Psoas muscle (tissue), 8 donors: ENCODE results near the gene SLC35A4. TPM values are rescaled to one million over a fixed set of nuclear protein-coding genes. Genes with fewer than 3 reads are reported as not detected.

ENCODE experiments used
- ATAC-seq, 4 donors: fragments of 200-7000 bp; cut with Tn5 transposase; one replicate each; pipeline ENCODE4 v1.9.1; 2020; ENCODE audit warnings: moderate library complexity in 3 of 4, mild to moderate bottlenecking in 2 of 4
- DNase-seq, 2 donors: peaks; one replicate each; pipeline ENCODE4 v3.0.0-alpha.2; 2020
- H3K27ac ChIP-seq: fragments of 200-600 bp; one replicate; pipeline ENCODE4 v1.8.0; 2022
- H3K27me3 ChIP-seq, 3 donors: fragments of 200-600 bp in 1 of 3; one replicate each; pipeline versions ENCODE4 v1.6.1 to v1.8.0; 2013 to 2022; ENCODE audit warnings: low read length in 2 of 3, mild to moderate bottlenecking in 2 of 3, moderate library complexity in 1 of 3; ENCODE audit not compliant: insufficient read depth in 3 of 3
- H3K36me3 ChIP-seq, 2 donors: fragments of 200-600 bp in 1 of 2; one replicate each; pipeline versions ENCODE4 v1.6.1 to v1.8.0; 2013 to 2022; ENCODE audit warnings: low read depth in 1 of 2, mild to moderate bottlenecking in 1 of 2, moderate library complexity in 1 of 2; ENCODE audit not compliant: insufficient read depth in 1 of 2
- H3K4me1 ChIP-seq: fragments of 200-600 bp; one replicate; pipeline ENCODE4 v1.8.0; 2022
- H3K4me3 ChIP-seq: fragments of 200-600 bp; one replicate; pipeline ENCODE4 v1.8.0; 2022; ENCODE audit warnings: mild to moderate bottlenecking
- H3K9me3 ChIP-seq: fragments of 200-600 bp; one replicate; pipeline ENCODE4 v1.8.0; 2022
- CTCF ChIP-seq: fragments of 200-600 bp; IDR thresholded peaks from one replicate; pipeline ENCODE4 v1.8.0; 2022; ENCODE audit warnings: antibody characterized with exemption
- WGBS, 3 donors: extraction: QIAGEN DNeasy Blood & Tissue Kit; methylation state at CpG; one replicate each; pipeline versions ENCODE4 v1.1.6 to v1.1.7; 2013; 5-methylcytosine and 5-hydroxymethylcytosine counted together
- intact Hi-C, 2 donors: fragments of 100-400 bp; cut with DNase I; formaldehyde crosslinking; loops; one replicate each; pipeline versions ENCODE4 v1.11.0 to v1.14.2; 2022
- polyA plus RNA-seq, 3 donors: library from polyadenylated mRNA; stranded (reverse); fragments of 200-250 nt; gene quantifications; one replicate each; pipeline ENCODE4 v1.2.3, GENCODE V29; 2013
- total RNA-seq, 4 donors: library from RNA; stranded (reverse); fragmentation: NEBNext Ultra II Directional in 2 of 4; extraction: Animal tissue kit (Norgen Biotek cat#: 25700) in 2 of 4; gene quantifications; one replicate each; pipeline versions ENCODE4 v1.2.1 to v1.2.4, GENCODE V29; 2021 to 2023
- donor health status: healthy with polysubstance abuse.
- donor health status: DM: no; HTN: no; CAD: no; lungs with moderate emphysema.
- donor health status: Bipolar disorder and iron deficiency.
- donor health status: healthy.
- donor health status: DM: yes; HTN: yes; CAD: no.
- donor health status: DM: no; HTN: no; CAD: no.
- donor health status: DM: no; HTN: no; CAD: no.
- donor health status: DM: yes; HTN: yes; CAD: no.

Gene SLC35A4
- total and polyA plus RNA-seq, 7 donors = 49.9 to 149 (median 108) TPM

GRCh38 chr5:140561753-140562523, 2.7 kb upstream of the SLC35A4 start:
- 70 to 78% (median 72%) methylated on average over 10 of the region's 10 CpGs for WGBS, 3 donors
- DNase-seq (no peak), ATAC-seq (no peak)
- Histone ChIP-seq H3K27me3 (no peaks in the 10 kb centered on the region), H3K4me3 (no peak overlapping the region), H3K36me3 (peaks cover 7 to 53% of the 10 kb centered on the region in 2 donors), H3K9me3 (no peaks in the 10 kb centered on the region), H3K4me1 (peaks cover 43% of the 10 kb centered on the region), H3K27ac (peak overlapping the region; percentile 37)
- intact Hi-C loops = no loop called here
- TF ChIP-seq CTCF = no peak

- no peak for TF ChIP-seq CTCF
- Histone ChIP-seq H3K27ac (peak overlapping the region; percentile 97), H3K27me3 (no peaks in the 10 kb centered on the region), H3K9me3 (no peaks in the 10 kb centered on the region), H3K4me3 (peak overlapping the region; percentile 82), H3K36me3 (peaks cover 7 to 62% of the 10 kb centered on the region in 2 donors), H3K4me1 (peaks cover 60% of the 10 kb centered on the region)
- 58 to 64% (median 61%) methylated on average over 8 of the region's 8 CpGs for WGBS, 3 donors
- DNase-seq (no peak), ATAC-seq (no peak)
- intact Hi-C loops = no loop called here
Observed at GRCh38 chr5:140563596-140563995, 1.0 kb upstream of the SLC35A4 start.

DNA sequence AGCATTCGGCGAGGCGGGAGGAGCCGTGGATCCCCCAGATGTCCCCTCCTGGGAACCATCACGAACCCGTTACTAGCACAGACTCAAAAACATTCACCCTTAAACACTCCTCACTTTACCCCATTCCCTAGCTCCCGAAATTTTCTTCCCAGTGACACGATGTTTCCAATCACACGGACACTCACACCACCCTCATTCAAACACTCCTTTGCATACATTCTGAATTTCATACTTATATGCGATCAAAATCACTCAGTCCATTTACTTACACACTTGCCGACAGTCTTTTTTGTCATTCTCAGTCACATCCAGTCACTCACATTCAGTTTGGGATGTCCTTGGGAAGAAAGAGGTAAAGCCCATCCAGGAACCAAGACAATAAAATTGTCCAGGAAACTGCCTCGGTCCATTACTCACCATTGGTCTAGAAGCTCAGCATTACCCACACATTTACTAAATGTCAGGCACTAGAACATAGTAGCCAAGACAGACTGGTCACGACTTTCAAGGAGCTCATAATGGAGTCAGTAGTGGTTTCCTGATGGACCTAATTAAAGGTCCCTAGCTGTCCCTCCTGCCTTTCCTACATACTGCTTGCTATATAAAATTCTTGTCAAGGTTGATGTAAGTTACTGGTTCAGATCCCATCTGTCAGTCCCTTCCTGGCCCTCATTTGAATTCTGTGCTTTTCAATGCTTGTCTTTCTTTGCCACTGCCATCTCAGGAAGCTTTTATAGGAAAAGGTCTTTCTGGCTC, 574 bp downstream of the SLC35A4 start:
- H3K36me3 ChIP-seq = peaks cover 7 to 49% of the 10 kb centered on the region in 2 donors
- DNase-seq (no peak), ATAC-seq (peak in 1 of 4 donors; percentile 2)
- no peaks in the 10 kb centered on the region for H3K9me3 ChIP-seq
- peaks cover 76% of the 10 kb centered on the region for H3K4me1 ChIP-seq
- no peak for TF ChIP-seq CTCF
- WGBS, 3 donors = 3 to 4% (median 4%) methylated on average over 13 of the region's 13 CpGs
- peak overlapping the region; percentile 97 for H3K27ac ChIP-seq
- H3K27me3 ChIP-seq = no peaks in the 10 kb centered on the region
- intact Hi-C loops = loop anchor here (2.0 to 5.0 kb wide), 4 partner anchors 72 to 323 kb away; partner anchors contain the start of genes TMCO6 (in 2 of the 2), HARS1 (in 1 of the 2) and HARS2 (in 1 of the 2)
- peak overlapping the region; percentile 82 for H3K4me3 ChIP-seq

DNA sequence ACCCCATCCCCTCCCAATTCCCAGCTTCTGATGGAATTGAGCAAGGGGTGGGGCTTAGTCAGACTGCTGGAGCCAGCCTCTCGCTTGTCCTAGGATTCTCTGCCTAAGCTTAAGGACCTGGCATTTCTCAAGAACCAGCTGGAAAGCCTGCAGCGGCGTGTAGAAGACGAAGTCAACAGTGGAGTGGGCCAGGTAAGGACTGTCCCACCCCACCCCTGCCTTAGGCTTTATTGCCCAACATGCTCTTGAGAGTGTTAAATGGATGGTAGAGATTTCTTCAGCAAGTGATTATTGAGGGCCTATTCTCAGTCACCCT, 1.1 kb downstream of the SLC35A4 start:
- WGBS, 3 donors = 68 to 85% (median 71%) methylated on average over 4 of the region's 4 CpGs
- ATAC-seq = no peak
- Histone ChIP-seq H3K4me3 (peak overlapping the region; percentile 82), H3K9me3 (no peaks in the 10 kb centered on the region), H3K36me3 (peaks cover 7 to 43% of the 10 kb centered on the region in 2 donors), H3K27me3 (no peaks in the 10 kb centered on the region), H3K27ac (peak overlapping the region; percentile 97), H3K4me1 (peaks cover 81% of the 10 kb centered on the region)
- DNase-seq = no peak
- no peak for TF ChIP-seq CTCF
- intact Hi-C loops = loop anchor here (2.0 to 5.0 kb wide), 4 partner anchors 72 to 323 kb away; partner anchors contain the start of genes TMCO6 (in 2 of the 2), HARS1 (in 1 of the 2) and HARS2 (in 1 of the 2)
